WI38 (cell line): ENCODE results near the gene RAB10.

Experiments used
- H3K4me3 ChIP-seq: 2 replicates; pipeline ENCODE4 v1.5.1; 2011; ENCODE audit warnings: low read depth, mild to moderate bottlenecking, control low read depth, low read length
- TF ChIP-seq, protein P1 (sequence below): IDR thresholded peaks from 2 replicates; pipeline ENCODE4 v1.5.1; 2012; ENCODE audit warnings: low read depth, mild to moderate bottlenecking, control low read depth, low read length

RAB10 gene

GRCh38 chr2:26148501-26148900 is 114.6 kb downstream of the RAB10 start:
- TF ChIP-seq, protein P1, sequence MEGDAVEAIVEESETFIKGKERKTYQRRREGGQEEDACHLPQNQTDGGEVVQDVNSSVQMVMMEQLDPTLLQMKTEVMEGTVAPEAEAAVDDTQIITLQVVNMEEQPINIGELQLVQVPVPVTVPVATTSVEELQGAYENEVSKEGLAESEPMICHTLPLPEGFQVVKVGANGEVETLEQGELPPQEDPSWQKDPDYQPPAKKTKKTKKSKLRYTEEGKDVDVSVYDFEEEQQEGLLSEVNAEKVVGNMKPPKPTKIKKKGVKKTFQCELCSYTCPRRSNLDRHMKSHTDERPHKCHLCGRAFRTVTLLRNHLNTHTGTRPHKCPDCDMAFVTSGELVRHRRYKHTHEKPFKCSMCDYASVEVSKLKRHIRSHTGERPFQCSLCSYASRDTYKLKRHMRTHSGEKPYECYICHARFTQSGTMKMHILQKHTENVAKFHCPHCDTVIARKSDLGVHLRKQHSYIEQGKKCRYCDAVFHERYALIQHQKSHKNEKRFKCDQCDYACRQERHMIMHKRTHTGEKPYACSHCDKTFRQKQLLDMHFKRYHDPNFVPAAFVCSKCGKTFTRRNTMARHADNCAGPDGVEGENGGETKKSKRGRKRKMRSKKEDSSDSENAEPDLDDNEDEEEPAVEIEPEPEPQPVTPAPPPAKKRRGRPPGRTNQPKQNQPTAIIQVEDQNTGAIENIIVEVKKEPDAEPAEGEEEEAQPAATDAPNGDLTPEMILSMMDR, result no peak

DNA sequence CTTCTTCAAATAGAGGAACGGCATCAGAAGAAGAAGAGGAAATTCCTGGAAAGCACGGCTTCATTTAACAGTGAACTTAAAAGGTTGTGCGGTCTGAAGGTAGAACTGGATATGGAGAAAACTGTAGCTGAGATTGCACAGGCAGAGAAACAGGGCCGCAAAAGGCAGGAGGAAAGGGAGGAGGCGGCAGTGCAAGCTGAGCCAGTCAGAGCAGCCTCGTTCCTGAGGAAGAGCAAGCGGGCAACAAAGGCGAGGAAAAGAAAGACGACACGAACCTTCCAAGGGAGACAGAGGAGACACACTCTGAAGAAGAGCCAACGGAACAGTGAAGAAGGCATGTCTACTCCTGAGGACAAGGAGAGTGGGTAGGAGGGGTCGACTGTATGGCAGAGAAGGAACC is 116.4 kb downstream of the RAB10 start:
- H3K4me3 ChIP-seq, result no peak overlapping the region
- TF ChIP-seq, protein P1, result no peak

More at GRCh38 chr2:26148501-26148900, 114.6 kb downstream of the RAB10 start:
- no peak overlapping the region for H3K4me3 ChIP-seq

- no peak overlapping the region for H3K4me3 ChIP-seq
- TF ChIP-seq, protein P1, result no peak
Measured at GRCh38 chr2:26157580-26157979, 123.7 kb downstream of the RAB10 start.

- TF ChIP-seq, protein P1, result no peak
- H3K4me3 ChIP-seq, result no peak overlapping the region
Measured at GRCh38 chr2:26161926-26162325, 128.0 kb downstream of the RAB10 start.

GRCh38 chr2:26162963-26163362 is 129.1 kb downstream of the RAB10 start:
- H3K4me3 ChIP-seq, result no peak overlapping the region
- TF ChIP-seq, protein P1, result no peak

- TF ChIP-seq, protein P1, result no peak
- no peak overlapping the region for H3K4me3 ChIP-seq
Measured at GRCh38 chr2:26164231-26164630, 130.3 kb downstream of the RAB10 start.

DNA sequence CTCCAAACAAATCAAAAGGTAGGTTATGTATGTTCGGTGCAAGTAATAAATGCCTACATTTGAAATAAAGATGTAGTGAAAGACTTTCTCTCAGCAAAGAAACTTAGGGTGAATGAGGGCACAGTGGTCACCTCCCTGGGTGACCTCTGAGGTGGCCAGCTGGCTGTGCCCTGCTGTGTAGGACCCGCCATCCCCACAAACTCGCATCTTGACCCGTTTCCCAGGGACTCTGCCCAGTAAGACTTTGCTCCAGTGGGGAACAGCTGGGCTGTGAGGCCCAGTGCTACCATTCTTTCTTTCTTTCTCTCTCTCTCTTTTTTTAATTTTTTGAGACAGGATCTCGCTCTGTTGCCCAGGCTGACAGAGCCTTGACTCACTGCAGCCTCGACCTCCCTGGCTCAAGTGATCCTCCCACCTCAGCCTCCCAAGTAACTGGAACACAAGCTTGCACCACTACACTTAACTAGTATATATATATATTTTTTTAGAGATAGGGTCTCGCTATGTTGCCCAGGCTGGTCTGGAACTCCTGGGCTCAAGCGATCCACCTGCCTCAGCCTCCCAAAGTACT is 130.8 kb downstream of the RAB10 start:
- TF ChIP-seq, protein P1, result no peak
- no peak overlapping the region for H3K4me3 ChIP-seq
